HCT116 (cell line): Measurements from ENCODE around the gene PAPPA2.
"Not testable (repeated sequence)": the region's sequence is repeated elsewhere in the genome, so short reads cannot be mapped to it uniquely, and the experiment has no call there.

Experiments used
- EGR1 ChIP-seq: IDR thresholded peaks from 2 replicates; pipeline ENCODE4 v1.6.1; 2012; ENCODE audit warnings: low read depth
- EZH2 ChIP-seq: fragments of 200-600 bp; sonication (generic); IDR thresholded peaks from 2 replicates; pipeline ENCODE4 v1.6.1; 2017; ENCODE audit warnings: antibody characterized with exemption, mixed run types
- FOSL1 ChIP-seq: IDR thresholded peaks from 2 replicates; pipeline ENCODE4 v1.6.1; 2012; ENCODE audit warnings: low read depth
- JUND ChIP-seq: IDR thresholded peaks from 2 replicates; pipeline ENCODE4 v1.6.1; 2012
- POLR2A ChIP-seq: IDR thresholded peaks from 2 replicates; pipeline ENCODE4 v1.7.0; 2011; ENCODE audit warnings: borderline replicate concordance; ENCODE audit not compliant: insufficient read depth, insufficient read length; ENCODE audit errors: extremely low read depth
- POLR2AphosphoS5 ChIP-seq: IDR thresholded peaks from 2 replicates; pipeline ENCODE4 v1.6.1; 2011; ENCODE audit warnings: mild to moderate bottlenecking, low read depth, low read length, moderate library complexity
- SP1 ChIP-seq: IDR thresholded peaks from 2 replicates; pipeline ENCODE4 v1.6.1; 2012; ENCODE audit warnings: low read depth
- YY1 ChIP-seq: IDR thresholded peaks from 2 replicates; pipeline ENCODE4 v1.6.1; 2011; ENCODE audit warnings: low read length, low read depth, moderate library complexity, mild to moderate bottlenecking; ENCODE audit not compliant: insufficient replicate concordance; ENCODE audit errors: extremely low read depth
- ZFX ChIP-seq: fragments of 450-650 bp; IDR thresholded peaks from 2 replicates; pipeline ENCODE4 v1.6.1; 2017
- TF ChIP-seq, protein P1 (sequence below), 3 experiments: fragments of 200-600 bp in 1 of 3; sonication (generic) in 1 of 3; IDR thresholded peaks in 2 of 3; conservative IDR thresholded peaks in 1 of 3; 2 replicates each; pipeline ENCODE4 v1.5.1; 2012 to 2017; ENCODE audit warnings: low read depth in 2 of 3, low read length in 2 of 3, antibody characterized with exemption in 1 of 3, borderline replicate concordance in 1 of 3, control low read depth in 1 of 3, mild to moderate bottlenecking in 1 of 3, mixed read lengths in 1 of 3, mixed run types in 1 of 3, moderate library complexity in 1 of 3; ENCODE audit not compliant: insufficient read depth in 1 of 3
- TF ChIP-seq, protein P2 (sequence below): IDR thresholded peaks from 2 replicates; pipeline ENCODE4 v1.6.1; 2012

DNA sequence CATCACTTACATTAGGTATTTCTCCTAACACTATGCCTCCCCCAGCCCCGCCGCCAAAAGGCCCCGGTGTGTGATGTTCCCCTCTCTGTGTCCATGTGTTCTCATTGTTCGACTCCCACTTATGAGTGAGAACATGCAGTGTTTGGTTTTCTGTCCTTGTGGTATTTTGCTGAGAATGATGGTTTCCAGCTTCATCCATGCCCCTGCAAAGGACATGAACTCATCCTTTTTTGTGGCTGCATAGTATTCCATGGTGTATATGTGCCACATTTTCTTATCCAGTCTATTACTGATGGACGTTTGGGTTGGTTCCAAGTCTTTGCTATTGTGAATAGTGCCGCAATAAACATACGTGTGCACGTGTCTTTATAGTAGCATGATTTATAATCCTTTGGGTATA is 293.8 kb downstream of the PAPPA2 start:
- TF ChIP-seq, protein P1, sequence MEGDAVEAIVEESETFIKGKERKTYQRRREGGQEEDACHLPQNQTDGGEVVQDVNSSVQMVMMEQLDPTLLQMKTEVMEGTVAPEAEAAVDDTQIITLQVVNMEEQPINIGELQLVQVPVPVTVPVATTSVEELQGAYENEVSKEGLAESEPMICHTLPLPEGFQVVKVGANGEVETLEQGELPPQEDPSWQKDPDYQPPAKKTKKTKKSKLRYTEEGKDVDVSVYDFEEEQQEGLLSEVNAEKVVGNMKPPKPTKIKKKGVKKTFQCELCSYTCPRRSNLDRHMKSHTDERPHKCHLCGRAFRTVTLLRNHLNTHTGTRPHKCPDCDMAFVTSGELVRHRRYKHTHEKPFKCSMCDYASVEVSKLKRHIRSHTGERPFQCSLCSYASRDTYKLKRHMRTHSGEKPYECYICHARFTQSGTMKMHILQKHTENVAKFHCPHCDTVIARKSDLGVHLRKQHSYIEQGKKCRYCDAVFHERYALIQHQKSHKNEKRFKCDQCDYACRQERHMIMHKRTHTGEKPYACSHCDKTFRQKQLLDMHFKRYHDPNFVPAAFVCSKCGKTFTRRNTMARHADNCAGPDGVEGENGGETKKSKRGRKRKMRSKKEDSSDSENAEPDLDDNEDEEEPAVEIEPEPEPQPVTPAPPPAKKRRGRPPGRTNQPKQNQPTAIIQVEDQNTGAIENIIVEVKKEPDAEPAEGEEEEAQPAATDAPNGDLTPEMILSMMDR (IDR thresholded peaks at IDR 0.05 in 2 of 3, conservative IDR thresholded peaks at IDR 0.05 in 1 of 3; ENCODE audit: borderline replicate concordance in 1 of 3, insufficient read depth in 1 of 3, low read depth in 2 of 3, low read length in 2 of 3): not testable (repeated sequence)
- not testable (repeated sequence) for TF ChIP-seq POLR2A, FOSL1, EZH2, POLR2AphosphoS5, EGR1, ZFX, SP1, YY1, JUND
- TF ChIP-seq, protein P2, sequence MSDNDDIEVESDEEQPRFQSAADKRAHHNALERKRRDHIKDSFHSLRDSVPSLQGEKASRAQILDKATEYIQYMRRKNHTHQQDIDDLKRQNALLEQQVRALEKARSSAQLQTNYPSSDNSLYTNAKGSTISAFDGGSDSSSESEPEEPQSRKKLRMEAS: not testable (repeated sequence)
